BJ (cell line): Measurements from ENCODE around the gene OR8B4. TPM values are rescaled to one million over a fixed set of nuclear protein-coding genes. Genes with fewer than 3 reads are reported as not detected.

Experiments
- CTCF ChIA-PET: fragments of 350-600 bp; formaldehyde crosslinking; extraction: SDS; loops from one replicate; lab custom pipeline; 2021; ENCODE audit warnings: antibody characterized with exemption, inconsistent platforms; lab: Yijun Ruan, JAX
- POLR2A ChIA-PET: fragments of 300-600 bp; sonication (Branson Sonifier 250); formaldehyde crosslinking; extraction: SDS; loops from one replicate; lab custom pipeline; 2021; ENCODE audit warnings: antibody characterized with exemption; lab: Charles Lee
- DNase-seq: peaks from one replicate; pipeline ENCODE4 v3.0.0-alpha.2; 2011; ENCODE audit warnings: low read depth
- H3K27me3 ChIP-seq: 2 replicates; pipeline ENCODE4 v1.6.0; 2011; ENCODE audit warnings: low read length; ENCODE audit not compliant: control insufficient read depth, insufficient read depth
- H3K36me3 ChIP-seq: 2 replicates; pipeline ENCODE4 v1.5.1; 2011; ENCODE audit warnings: low read length; ENCODE audit not compliant: control insufficient read depth, insufficient read depth
- H3K4me3 ChIP-seq: 2 replicates; pipeline ENCODE4 v1.5.1; 2011; ENCODE audit warnings: low read depth, mild to moderate bottlenecking, control low read depth, low read length
- polyA plus RNA-seq: library from polyadenylated mRNA; depleted of rRNA; stranded (reverse); fragments of >200 nt; gene quantifications from 2 replicates; pipeline ENCODE4 v1.2.3, GENCODE V29; 2011
- TF ChIP-seq, protein P1 (sequence below): IDR thresholded peaks from 2 replicates; pipeline ENCODE4 v1.5.1; 2011; ENCODE audit warnings: low read depth, mild to moderate bottlenecking, control low read depth, inconsistent platforms, low read length, moderate library complexity; ENCODE audit not compliant: insufficient read depth

OR8B4 gene
- polyA plus RNA-seq, 1 experiment, result not detected

DNA sequence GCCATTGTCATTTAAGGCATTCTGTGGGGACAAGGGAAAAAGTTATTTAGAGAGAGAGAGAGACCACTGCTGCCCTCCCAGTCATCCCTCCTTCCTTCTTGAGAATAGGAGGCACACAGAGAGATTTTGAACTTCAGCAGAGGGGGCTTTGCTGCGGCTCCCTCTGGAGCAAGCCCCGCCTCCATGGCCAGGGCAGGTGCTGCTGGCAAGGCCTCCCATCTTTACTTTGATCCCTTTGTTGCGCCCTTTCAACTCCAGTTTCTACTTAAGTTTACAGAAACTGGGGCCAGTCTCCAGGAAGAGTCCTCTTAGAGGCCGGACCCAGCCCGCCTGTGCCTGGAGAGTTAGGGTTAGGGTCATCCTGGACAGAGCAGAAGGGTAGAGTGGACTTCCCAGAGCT is 16.4 kb upstream of the OR8B4 start:
- Histone ChIP-seq H3K36me3 (no peaks in the 10 kb centered on the region), H3K4me3 (no peak overlapping the region), H3K27me3 (no peaks in the 10 kb centered on the region)
- CTCF ChIA-PET, result no interaction called here
- no peak for DNase-seq
- POLR2A ChIA-PET, result no interaction called here
- TF ChIP-seq, protein P1, sequence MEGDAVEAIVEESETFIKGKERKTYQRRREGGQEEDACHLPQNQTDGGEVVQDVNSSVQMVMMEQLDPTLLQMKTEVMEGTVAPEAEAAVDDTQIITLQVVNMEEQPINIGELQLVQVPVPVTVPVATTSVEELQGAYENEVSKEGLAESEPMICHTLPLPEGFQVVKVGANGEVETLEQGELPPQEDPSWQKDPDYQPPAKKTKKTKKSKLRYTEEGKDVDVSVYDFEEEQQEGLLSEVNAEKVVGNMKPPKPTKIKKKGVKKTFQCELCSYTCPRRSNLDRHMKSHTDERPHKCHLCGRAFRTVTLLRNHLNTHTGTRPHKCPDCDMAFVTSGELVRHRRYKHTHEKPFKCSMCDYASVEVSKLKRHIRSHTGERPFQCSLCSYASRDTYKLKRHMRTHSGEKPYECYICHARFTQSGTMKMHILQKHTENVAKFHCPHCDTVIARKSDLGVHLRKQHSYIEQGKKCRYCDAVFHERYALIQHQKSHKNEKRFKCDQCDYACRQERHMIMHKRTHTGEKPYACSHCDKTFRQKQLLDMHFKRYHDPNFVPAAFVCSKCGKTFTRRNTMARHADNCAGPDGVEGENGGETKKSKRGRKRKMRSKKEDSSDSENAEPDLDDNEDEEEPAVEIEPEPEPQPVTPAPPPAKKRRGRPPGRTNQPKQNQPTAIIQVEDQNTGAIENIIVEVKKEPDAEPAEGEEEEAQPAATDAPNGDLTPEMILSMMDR, result no peak

DNA sequence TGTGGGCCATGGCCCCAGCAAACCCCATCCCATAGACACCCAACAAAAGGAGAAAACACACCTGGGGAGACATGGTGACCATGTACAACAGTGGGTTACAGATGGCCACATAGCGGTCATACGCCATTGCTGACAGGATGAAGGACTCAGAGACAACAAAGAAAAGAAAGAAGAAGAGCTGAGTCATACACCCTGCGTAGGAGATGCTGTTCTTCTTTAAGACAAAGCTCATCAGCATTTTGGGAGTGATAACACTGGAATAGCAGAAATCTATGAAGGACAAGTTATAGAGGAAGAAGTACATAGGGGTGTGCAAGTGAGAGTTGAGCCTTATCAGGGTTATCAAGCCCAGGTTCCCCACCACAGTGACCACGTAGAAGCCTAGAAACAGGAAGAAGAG is 15.9 kb upstream of the OR8B4 start:
- ChIA-PET CTCF (no interaction called here), POLR2A (no interaction called here)
- H3K36me3 ChIP-seq, result no peaks in the 10 kb centered on the region
- no peak for DNase-seq
- H3K4me3 ChIP-seq, result no peak overlapping the region
- TF ChIP-seq, protein P1, result no peak
- H3K27me3 ChIP-seq, result no peaks in the 10 kb centered on the region

DNA sequence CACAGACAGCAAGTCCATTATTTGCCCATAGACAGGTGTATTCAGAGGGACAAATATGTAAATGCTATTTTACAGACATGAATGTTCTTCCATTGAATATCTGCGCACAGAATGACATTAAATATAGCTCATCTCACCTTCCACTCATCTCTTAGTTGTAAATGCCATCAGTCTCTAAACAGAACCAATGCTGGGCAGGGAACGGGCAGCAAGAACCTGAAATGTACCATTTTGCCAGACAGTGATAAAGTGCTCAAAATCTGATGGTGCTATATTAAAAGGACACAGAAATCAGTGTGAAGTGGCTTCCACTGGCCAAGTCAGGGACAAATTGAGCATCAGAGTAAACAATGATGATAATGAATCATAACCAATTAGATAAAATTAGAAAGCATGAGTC is 10.0 kb upstream of the OR8B4 start:
- TF ChIP-seq, protein P1, result no peak
- no peak overlapping the region for H3K4me3 ChIP-seq
- CTCF ChIA-PET, result no interaction called here
- DNase-seq, result no peak
- POLR2A ChIA-PET, result no interaction called here
- no peaks in the 10 kb centered on the region for H3K36me3 ChIP-seq
- H3K27me3 ChIP-seq, result no peaks in the 10 kb centered on the region

DNA sequence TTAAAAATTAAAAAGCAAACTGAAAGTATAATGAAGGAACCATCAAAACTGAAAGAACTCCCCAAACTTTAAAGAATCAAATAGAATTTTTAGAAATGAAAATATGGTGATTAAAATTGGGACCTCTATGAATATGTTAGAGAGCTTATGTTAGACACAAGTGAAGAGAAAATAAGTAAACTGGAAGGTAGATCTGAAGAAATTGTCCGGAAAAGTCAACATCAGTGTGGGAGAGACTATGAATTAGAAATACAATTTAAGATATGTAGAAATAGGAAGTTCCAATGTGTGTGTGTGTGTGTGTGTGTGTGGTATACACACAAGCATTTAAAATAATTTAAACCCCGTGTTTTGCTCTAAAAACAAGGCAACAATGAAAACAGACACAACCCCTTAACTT is 4.9 kb upstream of the OR8B4 start:
- Histone ChIP-seq H3K36me3 (no peaks in the 10 kb centered on the region), H3K27me3 (no peaks in the 10 kb centered on the region), H3K4me3 (no peak overlapping the region)
- TF ChIP-seq, protein P1, result no peak
- POLR2A ChIA-PET, result no interaction called here
- no peak for DNase-seq
- CTCF ChIA-PET, result interaction anchor here (1.0 kb wide), 1 partner anchor 14 kb away, joined by 6 read pairs; no protein-coding TSS in a partner anchor

DNA sequence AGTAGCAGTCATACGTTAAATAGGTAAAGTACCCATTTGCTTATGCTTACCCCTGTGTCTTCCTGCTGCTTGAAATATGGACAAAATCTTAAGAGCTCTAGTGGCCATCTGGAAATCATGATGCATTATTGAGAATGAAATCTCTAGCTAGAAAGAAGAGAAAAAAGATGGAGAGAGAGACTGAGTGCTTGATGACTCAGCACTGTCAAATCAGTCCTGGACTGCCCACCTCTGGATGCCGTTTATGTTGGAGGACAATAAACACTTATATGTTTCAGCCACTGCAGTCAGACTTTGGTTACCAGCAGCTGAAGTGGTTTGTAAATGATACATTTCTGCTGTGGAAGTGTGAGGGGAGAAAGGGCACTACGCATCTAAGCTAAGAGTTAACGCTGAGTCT is 3.6 kb downstream of the OR8B4 start:
- no peaks in the 10 kb centered on the region for H3K36me3 ChIP-seq
- no peaks in the 10 kb centered on the region for H3K27me3 ChIP-seq
- CTCF ChIA-PET, result interaction anchor here (0.6 kb wide), 2 partner anchors 165 to 359 kb away, joined by 3 to 4 read pairs; no protein-coding TSS in a partner anchor
- DNase-seq, result no peak
- POLR2A ChIA-PET, result no interaction called here
- no peak overlapping the region for H3K4me3 ChIP-seq
- TF ChIP-seq, protein P1, result no peak
